IMR-90 (cell line): ENCODE data around the gene STIL. TPM values are rescaled to one million over a fixed set of nuclear protein-coding genes. Genes with fewer than 3 reads are reported as not detected.

Experiments
- ATAC-seq: fragments of 200-7000 bp; cut with Tn5 transposase; 2 replicates; pipeline ENCODE4 v1.9.1; 2020; ENCODE audit warnings: low read depth, mild to moderate bottlenecking, moderate library complexity
- BruUV-seq: library from RNA; stranded (reverse); fragments of 400-500 nt; replicated peaks from 2 replicates; lab custom pipeline; 2021; lab: Mats Ljungman, UMichigan
- CTCF ChIA-PET: fragments of 300-600 bp; formaldehyde crosslinking; extraction: SDS; loops from one replicate; lab custom pipeline; 2021; ENCODE audit warnings: antibody characterized with exemption; lab: Yijun Ruan, JAX
- POLR2A ChIA-PET: fragments of 300-600 bp; sonication (Branson Sonifier 250); formaldehyde crosslinking; loops from one replicate; lab custom pipeline; 2022; ENCODE audit warnings: antibody characterized with exemption; ENCODE audit not compliant: unreplicated experiment; lab: Charles Lee
- DNase-seq: peaks from one replicate; pipeline ENCODE4 v3.0.0; 2013
- H2AFZ ChIP-seq: replicated peaks from 2 replicates; pipeline ENCODE3; 2013; ENCODE audit warnings: low read length, mild to moderate bottlenecking; ENCODE audit not compliant: poor library complexity
- H2AK5ac ChIP-seq: 2 replicates; pipeline ENCODE4 v1.6.1; 2013; ENCODE audit warnings: low read depth, low read length, inconsistent platforms
- H2AK9ac ChIP-seq: replicated peaks from 2 replicates; pipeline ENCODE3; 2013; ENCODE audit warnings: mild to moderate bottlenecking, low read depth, low read length, moderate library complexity; ENCODE audit not compliant: poor library complexity
- H2BK120ac ChIP-seq: 2 replicates; pipeline ENCODE4 v1.6.1; 2013; ENCODE audit warnings: low read depth, low read length, inconsistent platforms
- H2BK15ac ChIP-seq: 3 replicates; pipeline ENCODE4 v1.6.1; 2013; ENCODE audit warnings: low read depth, low read length, inconsistent platforms
- H2BK20ac ChIP-seq: 2 replicates; pipeline ENCODE4 v1.6.1; 2013; ENCODE audit warnings: low read depth, mild to moderate bottlenecking, inconsistent platforms, low read length, moderate library complexity
- H2BK5ac ChIP-seq: 2 replicates; pipeline ENCODE4 v1.6.1; 2013; ENCODE audit warnings: mild to moderate bottlenecking, low read depth, low read length, inconsistent platforms; ENCODE audit not compliant: poor library complexity, severe bottlenecking
- H3K14ac ChIP-seq: replicated peaks from 2 replicates; pipeline ENCODE4 v1.6.1; 2013; ENCODE audit warnings: low read depth, low read length, inconsistent platforms
- H3K18ac ChIP-seq: 2 replicates; pipeline ENCODE4 v1.6.1; 2013; ENCODE audit warnings: low read depth, low read length, control low read depth
- H3K23ac ChIP-seq: 2 replicates; pipeline ENCODE4 v1.6.1; 2013; ENCODE audit warnings: low read depth, low read length, inconsistent platforms
- H3K27ac ChIP-seq: 2 replicates; pipeline ENCODE4 v1.5.1; 2013; ENCODE audit warnings: mild to moderate bottlenecking, control low read depth, low read length; ENCODE audit not compliant: insufficient read depth
- H3K27me3 ChIP-seq: 2 replicates; pipeline ENCODE4 v1.6.1; 2013; ENCODE audit warnings: low read length; ENCODE audit not compliant: control insufficient read depth, insufficient read depth
- H3K36me3 ChIP-seq: 2 replicates; pipeline ENCODE4 v1.6.1; 2013; ENCODE audit warnings: low read length, mixed read lengths; ENCODE audit not compliant: control insufficient read depth, insufficient read depth
- H3K4ac ChIP-seq: 2 replicates; pipeline ENCODE4 v1.6.1; 2013; ENCODE audit warnings: low read depth, low read length, inconsistent platforms
- H3K4me1 ChIP-seq: 2 replicates; pipeline ENCODE4 v1.6.1; 2013; ENCODE audit warnings: low read length, mixed read lengths; ENCODE audit not compliant: control insufficient read depth, insufficient read depth
- H3K4me2 ChIP-seq: 2 replicates; pipeline ENCODE4 v1.6.1; 2013; ENCODE audit warnings: low read depth, mild to moderate bottlenecking, control low read depth, low read length, moderate library complexity
- H3K4me3 ChIP-seq: 2 replicates; pipeline ENCODE4 v1.5.1; 2013; ENCODE audit warnings: low read depth, mild to moderate bottlenecking, control low read depth, low read length, moderate library complexity; ENCODE audit not compliant: insufficient read depth
- H3K56ac ChIP-seq: 2 replicates; pipeline ENCODE4 v1.6.1; 2013; ENCODE audit warnings: low read length, inconsistent platforms; ENCODE audit not compliant: insufficient read depth; ENCODE audit errors: extremely low read depth
- H3K79me1 ChIP-seq, 2 experiments: 2 replicates each; pipeline ENCODE4 v1.6.1; 2013; ENCODE audit warnings: low read length in 2 of 2, inconsistent platforms in 1 of 2, low read depth in 1 of 2
- H3K9ac ChIP-seq: 2 replicates; pipeline ENCODE4 v1.6.1; 2013; ENCODE audit warnings: low read depth, low read length, control low read depth
- H3K9me1 ChIP-seq: 2 replicates; pipeline ENCODE4 v1.6.1; 2013; ENCODE audit warnings: low read length, inconsistent platforms; ENCODE audit not compliant: insufficient read depth
- H3K9me3 ChIP-seq: 2 replicates; pipeline ENCODE4 v1.6.1; 2013; ENCODE audit warnings: low read length; ENCODE audit not compliant: control insufficient read depth, insufficient read depth
- H4K20me1 ChIP-seq: 2 replicates; pipeline ENCODE4 v1.6.1; 2013; ENCODE audit warnings: low read length, inconsistent platforms; ENCODE audit not compliant: insufficient read depth
- H4K5ac ChIP-seq: 2 replicates; pipeline ENCODE4 v1.6.1; 2013; ENCODE audit warnings: mild to moderate bottlenecking, low read depth, low read length, control low read depth
- H4K8ac ChIP-seq, 2 experiments: 2 replicates each; pipeline ENCODE4 v1.6.1; 2013; ENCODE audit warnings: low read depth in 2 of 2, low read length in 2 of 2, control low read depth in 1 of 2, inconsistent platforms in 1 of 2
- H4K91ac ChIP-seq: 2 replicates; pipeline ENCODE4 v1.6.1; 2013; ENCODE audit warnings: low read depth, low read length, inconsistent platforms; ENCODE audit not compliant: insufficient read depth
- CEBPB ChIP-seq: IDR thresholded peaks from 2 replicates; pipeline ENCODE4 v1.6.1; 2012; ENCODE audit warnings: low read depth, low read length, improper control_type of control experiment
- CTCF ChIP-seq: conservative IDR thresholded peaks from 2 replicates; pipeline ENCODE4 v1.5.1; 2012; ENCODE audit warnings: mild to moderate bottlenecking, low read depth, low read length, improper control_type of control experiment
- FOS ChIP-seq: fragments of 150-350 bp; IDR thresholded peaks from 2 replicates; pipeline ENCODE4 v1.6.1; 2016; ENCODE audit warnings: low read depth, low read length
- MAZ ChIP-seq: IDR thresholded peaks from 2 replicates; pipeline ENCODE4 v1.6.1; 2012; ENCODE audit warnings: low read depth, mild to moderate bottlenecking, low read length, improper control_type of control experiment, moderate library complexity, borderline replicate concordance
- NFE2L2 ChIP-seq: fragments of 150-350 bp; IDR thresholded peaks from 2 replicates; pipeline ENCODE4 v1.6.1; 2016; ENCODE audit warnings: low read depth, mild to moderate bottlenecking, low read length
- POLR2A ChIP-seq: IDR thresholded peaks from 2 replicates; pipeline ENCODE4 v1.6.1; 2012; ENCODE audit warnings: mild to moderate bottlenecking, low read depth, low read length
- RAD21 ChIP-seq: IDR thresholded peaks from 2 replicates; pipeline ENCODE4 v1.6.1; 2012; ENCODE audit warnings: low read length, improper control_type of control experiment
- RFX5 ChIP-seq: IDR thresholded peaks from 2 replicates; pipeline ENCODE4 v1.8.0; 2012; ENCODE audit warnings: low read depth, mild to moderate bottlenecking, low read length, moderate library complexity
- USF2 ChIP-seq: fragments of 150-350 bp; IDR thresholded peaks from 2 replicates; pipeline ENCODE4 v1.6.1; 2017; ENCODE audit warnings: mild to moderate bottlenecking, antibody characterized with exemption, low read length, low read depth
- WGBS, 2 experiments: methylation state at CpG; one replicate each; pipeline versions ENCODE4 v1.1.5 to v1.1.7; 2013; ENCODE audit warnings: missing lambda C conversion rate in 2 of 2; ENCODE audit not compliant: insufficient read length in 1 of 2; ENCODE audit errors: extremely low coverage in 2 of 2; 5-methylcytosine and 5-hydroxymethylcytosine counted together
- dilution Hi-C: fragments of 300-500 bp; cut with HindIII; formaldehyde crosslinking; loops from one replicate; pipeline ENCODE4 v1.14.3; 2018; ENCODE audit warnings: low sequenced_read_pairs; ENCODE audit not compliant: unreplicated experiment
- in situ Hi-C: fragments of 300-500 bp; cut with MboI; formaldehyde crosslinking; loops from 3 replicates; pipeline ENCODE4 v1.14.3; 2019; ENCODE audit warnings: low sequenced_read_pairs, inconsistent platforms, mixed read lengths
- intact Hi-C: fragments of 100-400 bp; cut with micrococcal nuclease; formaldehyde crosslinking; loops from 2 replicates; pipeline ENCODE4 v1.10.0; 2022
- polyA plus RNA-seq, 3 experiments: library from polyadenylated mRNA; depleted of rRNA; stranded (reverse); fragments of >200 nt; gene quantifications; 2 replicates each; pipeline ENCODE4 v1.2.3, GENCODE V29; 2012; ENCODE audit warnings: low replicate concordance in 1 of 3
- total RNA-seq: library from RNA; depleted of rRNA; stranded (reverse); fragments of >200 nt; gene quantifications from 2 replicates; pipeline ENCODE4 v1.2.3, GENCODE V29; 2012

STIL gene
- total and polyA plus RNA-seq, 2 of the 4 experiments (the other 2 are of a cell fraction), result 6.8 to 17.2 TPM

GRCh38 chr1:47302472-47302871, 11.5 kb downstream of the STIL start:
- Histone ChIP-seq H3K23ac (no peak overlapping the region), H3K9me3 (no peaks in the 10 kb centered on the region), H4K8ac (no peak overlapping the region), H2AK9ac (no peak overlapping the region), H2AK5ac (no peak overlapping the region), H3K9me1 (no peaks in the 10 kb centered on the region), H3K4ac (no peak overlapping the region), H3K27me3 (no peaks in the 10 kb centered on the region), H3K18ac (no peak overlapping the region), H2BK5ac (no peak overlapping the region), H3K56ac (no peak overlapping the region), H3K4me2 (no peak overlapping the region), H3K27ac (no peak overlapping the region), H3K36me3 (peaks cover 4% of the 10 kb centered on the region; the same call in 1 of the 2 replicates), H4K5ac (no peak overlapping the region), H2BK120ac (no peak overlapping the region), H3K79me1 (peaks cover 9 to 12% of the 10 kb centered on the region in 2 experiments; a peak in 3 of 4 replicates), H2BK20ac (no peak overlapping the region), H2BK15ac (no peak overlapping the region), H3K14ac (no peak overlapping the region), H2AFZ (no peak overlapping the region), H3K4me1 (no peaks in the 10 kb centered on the region), H4K20me1 (no peaks in the 10 kb centered on the region), H3K9ac (no peak overlapping the region), H3K4me3 (no peak overlapping the region), H4K91ac (no peak overlapping the region)
- no peak for ATAC-seq
- ChIA-PET POLR2A (no interaction called here), CTCF (no interaction called here)
- TF ChIP-seq NFE2L2 (no peak), MAZ (no peak), POLR2A (no peak), CTCF (no peak), USF2 (no peak), RFX5 (no peak), CEBPB (no peak), RAD21 (no peak), FOS (no peak)
- WGBS, 2 experiments, result no CpG with 5 or more reads among the region's 2 CpGs
- in situ Hi-C loops, result no loop called here
- dilution Hi-C loops, result no loop called here
- intact Hi-C loops, result no loop called here
- no peak for DNase-seq
- no TSS peak for BruUV-seq
